ENCODE data around the gene PTH2.

GRCh38 chr19:49382639-49383038 is 40.6 kb downstream of the PTH2 start:
- TF ChIP-seq CTCF (IDR thresholded peaks at IDR 0.05) (no peak), POLR2A (IDR thresholded peaks at IDR 0.05) (no peak)

Data from uterus (tissue), 2 donors.